ENCODE data around the gene TMPRSS2.

The TMPRSS2 gene

DNA sequence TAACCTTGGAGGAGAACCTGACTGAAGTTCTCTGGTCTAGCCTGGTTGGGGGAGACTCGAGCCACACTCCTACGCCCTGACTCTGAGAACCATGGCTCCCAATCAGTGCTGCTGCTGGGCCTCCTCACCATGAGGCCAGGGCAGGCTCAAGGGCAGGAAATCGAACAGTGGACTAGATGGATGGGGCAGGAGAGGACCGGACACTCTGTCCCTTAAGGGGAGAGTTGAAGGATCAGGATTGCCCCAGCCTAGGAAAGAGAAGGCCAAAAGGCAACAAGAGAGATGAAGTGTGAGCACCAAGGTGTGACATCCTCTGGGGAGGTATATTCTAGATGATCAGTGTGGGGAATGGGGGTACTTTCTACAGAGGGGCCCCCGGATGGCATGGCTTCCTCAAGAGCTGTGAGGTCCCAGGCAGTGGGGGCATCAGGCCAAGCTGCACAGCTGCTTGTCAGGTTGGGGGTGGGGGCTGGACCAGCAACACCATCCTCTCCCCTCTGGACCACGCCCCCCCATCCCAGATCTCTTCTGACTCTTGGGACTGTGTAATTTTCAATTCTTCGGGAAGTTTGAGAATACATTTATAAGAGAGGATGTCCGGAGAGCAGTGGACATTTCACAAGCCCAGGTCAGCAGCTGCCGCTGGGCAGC lies 47.9 kb downstream of the TMPRSS2 start:
- no peak overlapping the region for H2AFZ ChIP-seq
- H3K9ac ChIP-seq, result no peak overlapping the region
- no peaks in the 10 kb centered on the region for H3K79me2 ChIP-seq
- H3K27ac ChIP-seq, result no peak overlapping the region
- no peak overlapping the region for H3K4me3 ChIP-seq (ENCODE audit: low read depth, low read length)
- H3K36me3 ChIP-seq (ENCODE audit: control insufficient read depth, insufficient read depth, low read length), result no peaks in the 10 kb centered on the region
- no peaks in the 10 kb centered on the region for H3K9me3 ChIP-seq (ENCODE audit: control insufficient read depth, low read length)
- no peaks in the 10 kb centered on the region for H3K4me1 ChIP-seq
- TF ChIP-seq, protein P1, sequence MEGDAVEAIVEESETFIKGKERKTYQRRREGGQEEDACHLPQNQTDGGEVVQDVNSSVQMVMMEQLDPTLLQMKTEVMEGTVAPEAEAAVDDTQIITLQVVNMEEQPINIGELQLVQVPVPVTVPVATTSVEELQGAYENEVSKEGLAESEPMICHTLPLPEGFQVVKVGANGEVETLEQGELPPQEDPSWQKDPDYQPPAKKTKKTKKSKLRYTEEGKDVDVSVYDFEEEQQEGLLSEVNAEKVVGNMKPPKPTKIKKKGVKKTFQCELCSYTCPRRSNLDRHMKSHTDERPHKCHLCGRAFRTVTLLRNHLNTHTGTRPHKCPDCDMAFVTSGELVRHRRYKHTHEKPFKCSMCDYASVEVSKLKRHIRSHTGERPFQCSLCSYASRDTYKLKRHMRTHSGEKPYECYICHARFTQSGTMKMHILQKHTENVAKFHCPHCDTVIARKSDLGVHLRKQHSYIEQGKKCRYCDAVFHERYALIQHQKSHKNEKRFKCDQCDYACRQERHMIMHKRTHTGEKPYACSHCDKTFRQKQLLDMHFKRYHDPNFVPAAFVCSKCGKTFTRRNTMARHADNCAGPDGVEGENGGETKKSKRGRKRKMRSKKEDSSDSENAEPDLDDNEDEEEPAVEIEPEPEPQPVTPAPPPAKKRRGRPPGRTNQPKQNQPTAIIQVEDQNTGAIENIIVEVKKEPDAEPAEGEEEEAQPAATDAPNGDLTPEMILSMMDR (IDR thresholded peaks at IDR 0.05), result no peak
- H3K27me3 ChIP-seq (ENCODE audit: control insufficient read depth, insufficient read depth, low read length), result no peaks in the 10 kb centered on the region
- no peak overlapping the region for H3K4me2 ChIP-seq (ENCODE audit: low read length)

DNA sequence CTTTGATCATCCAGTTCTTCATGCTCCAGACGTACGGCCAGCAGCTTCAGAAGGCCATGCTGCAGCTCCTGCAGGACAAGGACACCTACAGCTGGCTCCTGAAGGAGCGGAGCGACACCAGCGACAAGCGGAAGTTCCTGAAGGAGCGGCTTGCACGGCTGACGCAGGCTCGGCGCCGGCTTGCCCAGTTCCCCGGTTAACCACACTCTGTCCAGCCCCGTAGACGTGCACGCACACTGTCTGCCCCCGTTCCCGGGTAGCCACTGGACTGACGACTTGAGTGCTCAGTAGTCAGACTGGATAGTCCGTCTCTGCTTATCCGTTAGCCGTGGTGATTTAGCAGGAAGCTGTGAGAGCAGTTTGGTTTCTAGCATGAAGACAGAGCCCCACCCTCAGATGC lies 49.4 kb downstream of the TMPRSS2 start:
- H3K4me2 ChIP-seq (ENCODE audit: low read length), result no peak overlapping the region
- TF ChIP-seq, protein P1 (IDR thresholded peaks at IDR 0.05), result no peak
- H3K9me3 ChIP-seq (ENCODE audit: control insufficient read depth, low read length), result no peaks in the 10 kb centered on the region
- H3K27ac ChIP-seq, result no peak overlapping the region
- no peak overlapping the region for H3K9ac ChIP-seq
- H3K36me3 ChIP-seq (ENCODE audit: control insufficient read depth, insufficient read depth, low read length), result no peaks in the 10 kb centered on the region
- H3K27me3 ChIP-seq (ENCODE audit: control insufficient read depth, insufficient read depth, low read length), result no peaks in the 10 kb centered on the region
- H3K79me2 ChIP-seq, result no peaks in the 10 kb centered on the region
- no peaks in the 10 kb centered on the region for H3K4me1 ChIP-seq
- no peak overlapping the region for H2AFZ ChIP-seq
- no peak overlapping the region for H3K4me3 ChIP-seq (ENCODE audit: low read depth, low read length)

DNA sequence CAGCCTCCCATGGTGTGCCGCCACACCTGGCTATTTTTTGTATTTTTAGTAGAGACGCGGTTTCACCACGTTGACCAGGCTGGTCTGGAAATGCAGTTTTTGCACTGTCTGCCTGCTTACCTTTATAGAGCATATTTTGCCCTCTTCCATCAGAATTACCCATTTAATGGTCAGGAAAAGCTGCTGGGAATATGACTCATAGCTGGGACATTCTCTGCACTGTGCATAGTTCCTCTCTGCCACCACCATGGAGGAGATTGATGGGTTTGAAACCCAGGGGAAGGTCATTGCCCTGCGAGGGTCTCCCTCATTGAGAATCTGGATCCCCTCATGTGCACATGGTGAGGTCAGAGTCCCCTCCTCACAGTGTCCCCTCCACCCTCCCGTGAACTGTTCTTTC lies 49.8 kb downstream of the TMPRSS2 start:
- Histone ChIP-seq H3K9me3 (ENCODE audit: control insufficient read depth, low read length) (no peaks in the 10 kb centered on the region), H2AFZ (no peak overlapping the region), H3K4me2 (ENCODE audit: low read length) (no peak overlapping the region), H3K36me3 (ENCODE audit: control insufficient read depth, insufficient read depth, low read length) (no peaks in the 10 kb centered on the region), H3K27ac (no peak overlapping the region), H3K9ac (no peak overlapping the region), H3K79me2 (no peaks in the 10 kb centered on the region), H3K4me3 (ENCODE audit: low read depth, low read length) (no peak overlapping the region), H3K27me3 (ENCODE audit: control insufficient read depth, insufficient read depth, low read length) (no peaks in the 10 kb centered on the region), H3K4me1 (no peaks in the 10 kb centered on the region)
- TF ChIP-seq, protein P1 (IDR thresholded peaks at IDR 0.05), result no peak

DNA sequence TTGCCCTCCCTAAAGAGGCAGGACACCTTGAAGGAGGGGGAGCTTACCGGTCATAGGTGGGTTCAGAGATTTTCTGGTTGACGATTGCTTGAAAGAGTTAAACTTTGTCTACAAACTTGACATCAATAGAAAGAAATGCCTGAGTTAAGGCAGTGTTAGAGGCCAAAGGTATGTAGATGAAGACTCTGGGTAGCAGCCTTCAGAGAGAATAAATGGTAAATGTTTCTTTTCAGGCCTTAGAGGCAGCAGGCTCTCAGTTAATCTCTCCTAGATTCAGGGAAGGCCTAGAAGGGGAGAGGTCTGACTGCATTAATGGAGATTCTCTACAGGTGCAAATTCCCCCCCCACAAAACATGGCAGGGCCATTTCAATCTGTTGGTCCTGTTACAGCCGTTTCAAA lies 54.2 kb downstream of the TMPRSS2 start:
- Histone ChIP-seq H2AFZ (no peak overlapping the region), H3K4me2 (ENCODE audit: low read length) (no peak overlapping the region), H3K36me3 (ENCODE audit: control insufficient read depth, insufficient read depth, low read length) (no peaks in the 10 kb centered on the region), H3K27ac (no peak overlapping the region), H3K9me3 (ENCODE audit: control insufficient read depth, low read length) (no peaks in the 10 kb centered on the region), H3K27me3 (ENCODE audit: control insufficient read depth, insufficient read depth, low read length) (no peaks in the 10 kb centered on the region), H3K9ac (no peak overlapping the region), H3K4me3 (ENCODE audit: low read depth, low read length) (no peak overlapping the region), H3K79me2 (no peaks in the 10 kb centered on the region), H3K4me1 (no peaks in the 10 kb centered on the region)
- TF ChIP-seq, protein P1 (IDR thresholded peaks at IDR 0.05), result no peak

DNA sequence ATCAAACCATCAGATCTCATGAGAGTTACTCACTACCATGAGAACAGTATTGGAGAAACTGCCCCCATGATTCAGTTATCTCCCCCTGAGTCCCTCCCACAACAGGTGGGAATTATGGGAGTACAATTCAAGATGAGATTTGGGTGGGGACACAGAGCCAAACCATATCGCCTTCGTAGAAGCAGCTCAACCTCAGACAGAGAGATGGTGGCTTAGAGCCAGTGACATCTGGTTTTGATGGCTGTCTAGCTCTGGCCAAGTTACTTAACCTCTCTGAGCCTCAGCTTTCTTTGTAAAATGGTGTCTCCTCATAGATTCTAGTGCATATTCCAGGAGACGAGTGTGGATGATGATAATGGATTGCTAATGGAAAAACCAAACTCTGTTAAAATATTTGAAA lies 54.8 kb downstream of the TMPRSS2 start:
- no peak overlapping the region for H2AFZ ChIP-seq
- no peak overlapping the region for H3K27ac ChIP-seq
- H3K4me3 ChIP-seq (ENCODE audit: low read depth, low read length), result no peak overlapping the region
- no peaks in the 10 kb centered on the region for H3K79me2 ChIP-seq
- no peaks in the 10 kb centered on the region for H3K4me1 ChIP-seq
- H3K27me3 ChIP-seq (ENCODE audit: control insufficient read depth, insufficient read depth, low read length), result no peaks in the 10 kb centered on the region
- H3K4me2 ChIP-seq (ENCODE audit: low read length), result no peak overlapping the region
- H3K9me3 ChIP-seq (ENCODE audit: control insufficient read depth, low read length), result no peaks in the 10 kb centered on the region
- no peak overlapping the region for H3K9ac ChIP-seq
- TF ChIP-seq, protein P1 (IDR thresholded peaks at IDR 0.05), result no peak
- H3K36me3 ChIP-seq (ENCODE audit: control insufficient read depth, insufficient read depth, low read length), result no peaks in the 10 kb centered on the region
